ENCODE measurements around the gene PSMD1. TPM values are rescaled to one million over a fixed set of nuclear protein-coding genes. Genes with fewer than 3 reads are reported as not detected.

PSMD1 gene
- total RNA-seq, 1 donor from 2014 or later = 91.6 TPM

GRCh38 chr2:231159306-231159705, 102.6 kb downstream of the PSMD1 start:
- DNase-seq (ENCODE audit: extremely low spot score, unreplicated experiment) = no peak
- TF ChIP-seq CTCF (conservative IDR thresholded peaks at IDR 0.05) = no peak
- H3K27me3 Mint-ChIP-seq = no peaks in the 10 kb centered on the region
- H3K36me3 Mint-ChIP-seq = peaks cover 8% of the 10 kb centered on the region
- H3K27ac Mint-ChIP-seq = no peak overlapping the region
- peaks cover 10% of the 10 kb centered on the region for H3K4me1 Mint-ChIP-seq (ENCODE audit: unreplicated experiment)
- H3K4me3 Mint-ChIP-seq = no peak overlapping the region
- H3K9me3 Mint-ChIP-seq = no peaks in the 10 kb centered on the region

DNA sequence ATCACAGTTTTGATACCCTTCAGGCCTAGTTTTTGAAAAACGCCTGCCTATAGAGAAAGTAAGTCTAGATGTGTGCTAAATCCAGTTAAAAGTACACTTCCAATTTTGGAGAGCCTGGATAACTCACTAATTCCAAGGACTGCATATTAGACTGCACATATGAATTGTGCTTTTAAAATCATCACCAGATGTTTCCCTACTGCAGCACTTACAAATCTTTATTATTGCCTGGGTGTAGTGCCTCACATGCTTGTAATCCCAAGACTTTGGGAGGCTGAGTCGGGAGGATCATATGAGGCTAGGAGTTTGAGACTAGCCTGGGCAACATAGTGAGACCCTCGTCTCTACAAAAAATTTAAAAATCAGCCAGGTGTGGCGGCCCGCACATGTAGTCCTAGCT, 104.0 kb downstream of the PSMD1 start:
- H3K4me1 Mint-ChIP-seq (ENCODE audit: unreplicated experiment) = peaks cover 10% of the 10 kb centered on the region
- H3K36me3 Mint-ChIP-seq = peaks cover 8% of the 10 kb centered on the region
- no peaks in the 10 kb centered on the region for H3K27me3 Mint-ChIP-seq
- H3K9me3 Mint-ChIP-seq = no peaks in the 10 kb centered on the region
- DNase-seq (ENCODE audit: extremely low spot score, unreplicated experiment) = no peak
- H3K4me3 Mint-ChIP-seq = no peak overlapping the region
- H3K27ac Mint-ChIP-seq = no peak overlapping the region
- TF ChIP-seq CTCF (conservative IDR thresholded peaks at IDR 0.05) = no peak

DNA sequence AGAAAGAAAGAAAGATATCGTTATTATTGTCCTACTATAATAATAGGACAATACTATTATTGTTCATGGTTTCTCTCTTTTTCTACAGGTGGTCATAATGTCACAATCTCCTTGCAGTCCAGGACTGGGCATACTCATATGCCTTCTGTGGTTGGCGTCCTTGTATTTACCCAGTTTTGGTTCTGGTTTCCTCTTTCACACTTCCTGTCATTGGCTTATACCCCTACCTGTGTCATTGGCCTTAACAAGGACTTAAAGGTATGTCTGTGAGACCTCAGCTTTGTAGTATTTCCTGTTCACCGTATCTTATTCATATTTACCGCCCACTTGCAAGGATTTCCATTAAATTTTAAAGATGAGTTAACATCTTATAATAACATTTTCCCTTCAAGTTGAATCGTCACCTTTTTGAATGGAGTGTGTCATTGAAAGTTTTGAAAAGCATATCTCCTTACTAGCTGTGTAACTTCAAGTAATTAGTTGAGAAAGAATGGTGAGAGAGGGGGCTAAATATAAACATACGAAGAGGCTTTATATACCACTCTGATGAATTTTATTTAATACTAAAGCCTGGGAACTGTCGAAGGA, 104.7 kb downstream of the PSMD1 start:
- Mint-ChIP-seq H3K36me3 (peaks cover 12% of the 10 kb centered on the region), H3K4me3 (no peak overlapping the region), H3K4me1 (ENCODE audit: unreplicated experiment) (peaks cover 10% of the 10 kb centered on the region), H3K27me3 (no peaks in the 10 kb centered on the region), H3K9me3 (no peaks in the 10 kb centered on the region), H3K27ac (no peak overlapping the region)
- TF ChIP-seq CTCF (conservative IDR thresholded peaks at IDR 0.05) = no peak
- DNase-seq (ENCODE audit: extremely low spot score, unreplicated experiment) = no peak

DNA sequence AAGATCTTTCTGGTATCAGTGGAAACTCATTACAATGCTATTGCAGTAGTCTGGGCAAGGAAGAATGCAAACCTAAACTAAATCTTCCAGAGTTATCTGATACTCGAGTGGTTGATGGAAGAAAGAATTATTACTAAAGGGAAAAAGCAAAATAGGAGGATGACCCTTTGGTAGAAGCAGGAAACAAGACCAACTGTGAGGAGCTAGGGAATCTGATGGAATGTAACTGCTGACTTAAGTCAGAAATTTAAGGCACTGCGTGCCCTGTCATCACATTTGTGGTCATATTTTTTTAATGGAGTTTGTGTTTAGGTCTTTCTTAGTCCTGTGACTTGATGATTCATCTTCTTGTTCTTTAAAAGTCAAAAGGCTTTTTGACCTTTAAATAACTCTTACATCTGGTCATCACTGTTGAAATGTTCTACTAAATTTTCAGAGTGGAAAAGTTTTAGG, 105.2 kb downstream of the PSMD1 start:
- TF ChIP-seq CTCF (conservative IDR thresholded peaks at IDR 0.05) = no peak
- Mint-ChIP-seq H3K4me3 (no peak overlapping the region), H3K27me3 (no peaks in the 10 kb centered on the region), H3K36me3 (peaks cover 18% of the 10 kb centered on the region), H3K27ac (no peak overlapping the region), H3K9me3 (no peaks in the 10 kb centered on the region), H3K4me1 (ENCODE audit: unreplicated experiment) (peaks cover 10% of the 10 kb centered on the region)
- no peak for DNase-seq (ENCODE audit: extremely low spot score, unreplicated experiment)

- no peak for TF ChIP-seq CTCF (conservative IDR thresholded peaks at IDR 0.05)
- no peak overlapping the region for H3K27ac Mint-ChIP-seq
- no peak for DNase-seq (ENCODE audit: extremely low spot score, unreplicated experiment)
- H3K9me3 Mint-ChIP-seq = no peaks in the 10 kb centered on the region
- H3K4me1 Mint-ChIP-seq (ENCODE audit: unreplicated experiment) = peaks cover 10% of the 10 kb centered on the region
- no peak overlapping the region for H3K4me3 Mint-ChIP-seq
- no peaks in the 10 kb centered on the region for H3K27me3 Mint-ChIP-seq
- H3K36me3 Mint-ChIP-seq = peaks cover 28% of the 10 kb centered on the region
These were observed 106.3 kb downstream of the PSMD1 start for GRCh38 chr2:231163011-231163410.
